ENCODE results near the gene KLHL36. TPM values are rescaled to one million over a fixed set of nuclear protein-coding genes. Genes with fewer than 3 reads are reported as not detected.

The KLHL36 gene
- total and polyA plus RNA-seq, 10 donors: 17.8 to 93.6 (median 66.9) TPM

- no peaks in the 10 kb centered on the region for H3K36me3 ChIP-seq
- WGBS, 5 donors: 72 to 77% (median 74%) methylated on average over 4 of the region's 4 CpGs
- H3K27ac ChIP-seq: peak overlapping the region in 7 of 8 donors; percentile 11 to 82 (median 55)
- no peak for DNase-seq
- intact Hi-C loops (cut with DNase I; ENCODE audit: low total_unique reads): no loop called here
- H3K4me1 ChIP-seq: peaks cover 41 to 78% (median 55%) of the 10 kb centered on the region in 6 donors
- TF ChIP-seq POLR2A (IDR thresholded peaks at IDR 0.05) (no peak), POLR2AphosphoS5 (IDR thresholded peaks at IDR 0.05) (no peak), CTCF (IDR thresholded peaks at IDR 0.05 in 8 of 11, conservative IDR thresholded peaks at IDR 0.05 in 3 of 11) (no peak)
- H3K27me3 ChIP-seq (replicated peaks in 1 of 7): no peaks in the 10 kb centered on the region
- no peaks in the 10 kb centered on the region for H3K9me3 ChIP-seq
- no peak overlapping the region for H3K4me3 ChIP-seq
These were observed 4.6 kb upstream of the KLHL36 start for GRCh38 chr16:84643674-84644073.

GRCh38 chr16:84648595-84649510, 542 bp downstream of the KLHL36 start:
- Histone ChIP-seq H3K27ac (peak overlapping the region; percentile 66 to 96 (median 87)), H3K9me3 (no peaks in the 10 kb centered on the region), H3K36me3 (peaks cover 0 to 35% (median 31%) of the 10 kb centered on the region in 6 donors), H3K4me3 (peak overlapping the region; percentile 64 to 85 (median 72)), H3K27me3 (replicated peaks in 1 of 7) (no peaks in the 10 kb centered on the region), H3K4me1 (peaks cover 12 to 81% (median 37%) of the 10 kb centered on the region in 6 donors)
- 4 to 13% (median 7%) methylated on average over 16 to 96 of the region's 96 CpGs for WGBS, 5 donors
- intact Hi-C loops (cut with DNase I; ENCODE audit: low total_unique reads): no loop called here
- TF ChIP-seq POLR2AphosphoS5 (IDR thresholded peaks at IDR 0.05) (peak; percentile 15 to 45 (median 41)), CTCF (IDR thresholded peaks at IDR 0.05 in 8 of 11, conservative IDR thresholded peaks at IDR 0.05 in 3 of 11) (no peak), POLR2A (IDR thresholded peaks at IDR 0.05) (no peak)
- DNase-seq: peak; percentile 93

GRCh38 chr16:84649511-84649861, 1.2 kb downstream of the KLHL36 start:
- Histone ChIP-seq H3K36me3 (peaks cover 0 to 42% (median 37%) of the 10 kb centered on the region in 6 donors), H3K4me1 (peaks cover 12 to 81% (median 35%) of the 10 kb centered on the region in 6 donors), H3K9me3 (no peaks in the 10 kb centered on the region), H3K27ac (peak overlapping the region; percentile 66 to 96 (median 87)), H3K4me3 (peak overlapping the region; percentile 64 to 85 (median 72)), H3K27me3 (replicated peaks in 1 of 7) (no peaks in the 10 kb centered on the region)
- TF ChIP-seq POLR2A (IDR thresholded peaks at IDR 0.05) (no peak), CTCF (IDR thresholded peaks at IDR 0.05 in 8 of 11, conservative IDR thresholded peaks at IDR 0.05 in 3 of 11) (no peak), POLR2AphosphoS5 (IDR thresholded peaks at IDR 0.05) (no peak)
- 66 to 84% (median 73%) methylated on average over 11 of the region's 11 CpGs for WGBS, 5 donors
- intact Hi-C loops (cut with DNase I; ENCODE audit: low total_unique reads): no loop called here
- no peak for DNase-seq

All from spleen (tissue), 11 donors.